ENCODE measurements around the gene RADIL. TPM values are rescaled to one million over a fixed set of nuclear protein-coding genes. Genes with fewer than 3 reads are reported as not detected.
"Not testable (repeated sequence)": the region's sequence is repeated elsewhere in the genome, so short reads cannot be mapped to it uniquely, and the experiment has no call there.

Gene RADIL
- total and polyA plus RNA-seq, 9 of the 15 experiments (the other 6 are each of a cell fraction or from before 2014, with no cell fraction given): 0.06 to 8.1 (median 1.9) TPM; not detected in 1

GRCh38 chr7:4794591-4795350 lies 88.7 kb downstream of the RADIL start (continued):
- TF ChIP-seq ZNF318 (IDR thresholded peaks at IDR 0.05; ENCODE audit: borderline replicate concordance in 1 of 2, low read depth in 1 of 2) (no peak), CBFA2T2 (conservative IDR thresholded peaks at IDR 0.05) (no peak), ZBTB33 (CRISPR knock-in tag; IDR thresholded peaks at IDR 0.05) (0 out of 2 replicates have a peak, but pooled peaks have one; percentile 10), ZSCAN29 (IDR thresholded peaks at IDR 0.05) (no peak), HIVEP1 (CRISPR knock-in tag; IDR thresholded peaks at IDR 0.05) (no peak), STAT5A (IDR thresholded peaks at IDR 0.05; ENCODE audit: borderline replicate concordance, low read length) (peak; percentile 75), CEBPB (tag; IDR thresholded peaks at IDR 0.05) (0 out of 2 replicates have a peak, but pooled peaks have one; percentile 8)

- H3K9ac ChIP-seq (ENCODE audit: insufficient read depth in 1 of 2, low read depth in 2 of 2, low read length in 2 of 2); H4K20me1 ChIP-seq (replicated peaks; ENCODE audit: control insufficient read depth, insufficient read depth, low read length); H3K79me2 ChIP-seq (ENCODE audit: control insufficient read depth, insufficient read depth, low read length); DNase-seq (ENCODE audit: extremely low read depth in 1 of 4, low spot score in 3 of 4); H3K27me3 ChIP-seq (ENCODE audit: control insufficient read depth in 2 of 2, insufficient read depth in 2 of 2, low read length in 2 of 2); BruUV-seq (replicated peaks); ATAC-seq; H3K9me3 ChIP-seq (replicated peaks; ENCODE audit: control insufficient read depth, insufficient read depth, low read depth, low read length); H3K27ac ChIP-seq (ENCODE audit: extremely low read depth, low read depth, low read length); H3K4me2 ChIP-seq (ENCODE audit: insufficient read depth, low read length); H2AFZ ChIP-seq (ENCODE audit: low read depth, low read length); H3K4me3 ChIP-seq; FAIRE-seq; H3K9me1 ChIP-seq (ENCODE audit: control insufficient read depth, insufficient read depth, low read length): not testable (repeated sequence)
- in situ Hi-C loops (cut with MboI) (loop anchor here (10.0 kb wide), 1 partner anchor 291 kb away; no protein-coding TSS in a partner anchor), intact Hi-C loops (cut with micrococcal nuclease) (loop anchor here (10.0 kb wide), 1 partner anchor 91 kb away; the partner anchor contains the start of gene RADIL)
- peaks cover 0 to 38% of the 10 kb centered on the region in 2 experiments; a peak in 3 of 5 replicates for H3K4me1 ChIP-seq (replicated peaks in 1 of 2; ENCODE audit: control insufficient read depth in 2 of 2, insufficient read depth in 2 of 2, low read length in 2 of 2)
- ChIA-PET CTCF (ENCODE audit: low intra/inter-chr PET ratio) (interaction anchor here (0.9 kb wide), 1 partner anchor 36 kb away, joined by 5 read pairs; no protein-coding TSS in a partner anchor), POLR2A (interaction anchor here (0.7 to 2.1 kb wide), 3 partner anchors 19 to 395 kb away, joined by 3 to 4 read pairs (median 4); partner anchors contain the start of gene AP5Z1)
- 64% methylated on average over 8 of the region's 14 CpGs for WGBS (ENCODE audit: insufficient coverage, low coverage, missing lambda C conversion rate)
- peaks cover 16% of the 10 kb centered on the region; the same call in 1 of the 3 replicates for H3K36me3 ChIP-seq (ENCODE audit: control insufficient read depth, insufficient read depth, low read length)
Measured at GRCh38 chr7:4794171-4794570, 89.3 kb downstream of the RADIL start.
